ENCODE measurements around the gene UBE3C. TPM values are rescaled to one million over a fixed set of nuclear protein-coding genes. Genes with fewer than 3 reads are reported as not detected.

UBE3C gene
- total RNA-seq, 1 donor from 2014 or later: 65.3 TPM

GRCh38 chr7:157293413-157293788 is 154.7 kb downstream of the UBE3C start:
- Mint-ChIP-seq H3K36me3 (ENCODE audit: low read depth) (no peaks in the 10 kb centered on the region), H3K27me3 (peaks cover 2% of the 10 kb centered on the region), H3K9me3 (no peaks in the 10 kb centered on the region), H3K4me1 (no peaks in the 10 kb centered on the region), H3K27ac (no peak overlapping the region), H3K4me3 (no peak overlapping the region)
- intact Hi-C loops (cut with micrococcal nuclease): no loop called here
- no peak for TF ChIP-seq CTCF (IDR thresholded peaks at IDR 0.05)
- ChIA-PET CTCF (no interaction called here), POLR2A (no interaction called here)
- ATAC-seq (ENCODE audit: low read depth) (no peak), DNase-seq (no peak)

- Mint-ChIP-seq H3K4me1 (no peaks in the 10 kb centered on the region), H3K4me3 (no peak overlapping the region), H3K36me3 (ENCODE audit: low read depth) (no peaks in the 10 kb centered on the region), H3K27me3 (peaks cover 2% of the 10 kb centered on the region), H3K9me3 (no peaks in the 10 kb centered on the region), H3K27ac (no peak overlapping the region)
- ChIA-PET POLR2A (no interaction called here), CTCF (no interaction called here)
- ATAC-seq (ENCODE audit: low read depth) (no peak), DNase-seq (no peak)
- intact Hi-C loops (cut with micrococcal nuclease): no loop called here
- TF ChIP-seq CTCF (IDR thresholded peaks at IDR 0.05): no peak
Observed at GRCh38 chr7:157294773-157295172, 156.0 kb downstream of the UBE3C start.

- no peak for DNase-seq
- TF ChIP-seq CTCF (IDR thresholded peaks at IDR 0.05): no peak
- ATAC-seq (ENCODE audit: low read depth): no peak
- Mint-ChIP-seq H3K4me3 (no peak overlapping the region), H3K27ac (no peak overlapping the region), H3K27me3 (peaks cover 2% of the 10 kb centered on the region), H3K9me3 (no peaks in the 10 kb centered on the region), H3K4me1 (no peaks in the 10 kb centered on the region), H3K36me3 (ENCODE audit: low read depth) (no peaks in the 10 kb centered on the region)
- intact Hi-C loops (cut with micrococcal nuclease): no loop called here
- ChIA-PET POLR2A (no interaction called here), CTCF (interaction anchor here (0.9 kb wide), 1 partner anchor 20 kb away, joined by 3 read pairs; no protein-coding TSS in a partner anchor)
Observed at GRCh38 chr7:157295338-157295737, 156.6 kb downstream of the UBE3C start.

- Mint-ChIP-seq H3K4me1 (peaks cover 9% of the 10 kb centered on the region), H3K27ac (no peak overlapping the region), H3K27me3 (peaks cover 2% of the 10 kb centered on the region), H3K9me3 (no peaks in the 10 kb centered on the region), H3K36me3 (ENCODE audit: low read depth) (no peaks in the 10 kb centered on the region), H3K4me3 (no peak overlapping the region)
- ChIA-PET CTCF (no interaction called here), POLR2A (no interaction called here)
- intact Hi-C loops (cut with micrococcal nuclease): no loop called here
- DNase-seq (no peak), ATAC-seq (ENCODE audit: low read depth) (no peak)
- no peak for TF ChIP-seq CTCF (IDR thresholded peaks at IDR 0.05)
Observed at GRCh38 chr7:157297185-157297584, 158.5 kb downstream of the UBE3C start.

- no peak for ATAC-seq (ENCODE audit: low read depth)
- POLR2A ChIA-PET: no interaction called here
- TF ChIP-seq CTCF (IDR thresholded peaks at IDR 0.05): no peak
- intact Hi-C loops (cut with micrococcal nuclease): no loop called here
- Mint-ChIP-seq H3K27me3 (peaks cover 2% of the 10 kb centered on the region), H3K9me3 (no peaks in the 10 kb centered on the region), H3K4me3 (no peak overlapping the region), H3K27ac (no peak overlapping the region), H3K36me3 (ENCODE audit: low read depth) (no peaks in the 10 kb centered on the region), H3K4me1 (peaks cover 19% of the 10 kb centered on the region)
- no peak for DNase-seq
- CTCF ChIA-PET: no interaction called here
Observed at GRCh38 chr7:157299317-157299612, 160.5 kb downstream of the UBE3C start.

Measured in activated B cell treated with CpG ODN at 0.5 μM for 24 hours (primary cell).